Muscle of leg (tissue), 11 donors: Measurements from ENCODE around the gene MLN. TPM values are rescaled to one million over a fixed set of nuclear protein-coding genes. Genes with fewer than 3 reads are reported as not detected.
A peak's percentile ranks its signal among the peaks of the same experiment; 100 is the strongest.

Experiments
- DNase-seq: peaks from one replicate; pipeline ENCODE4 v3.0.0; 2013
- H3K27ac ChIP-seq: one replicate; pipeline ENCODE4 v1.5.1; 2013; ENCODE audit warnings: mild to moderate bottlenecking, low read length, control low read depth
- H3K27me3 ChIP-seq: one replicate; pipeline ENCODE4 v1.6.1; 2013; ENCODE audit warnings: low read length; ENCODE audit not compliant: control insufficient read depth, insufficient read depth
- H3K36me3 ChIP-seq: one replicate; pipeline ENCODE4 v1.6.1; 2013; ENCODE audit warnings: low read length; ENCODE audit not compliant: control insufficient read depth, insufficient read depth
- H3K4me1 ChIP-seq: one replicate; pipeline ENCODE4 v1.6.1; 2013; ENCODE audit warnings: low read length; ENCODE audit not compliant: control insufficient read depth, insufficient read depth
- H3K4me3 ChIP-seq: one replicate; pipeline ENCODE4 v1.5.1; 2013; ENCODE audit warnings: low read length, control low read depth
- H3K9me3 ChIP-seq: replicated peaks from 2 replicates; pipeline ENCODE4 v1.6.1; 2013; ENCODE audit warnings: low read depth, low read length; ENCODE audit not compliant: control insufficient read depth
- WGBS: methylation state at CpG from one replicate; pipeline ENCODE4 v1.1.5; 2013; ENCODE audit warnings: missing lambda C conversion rate; ENCODE audit not compliant: insufficient coverage; 5-methylcytosine and 5-hydroxymethylcytosine counted together
- polyA plus RNA-seq, 8 donors: library from polyadenylated mRNA; unstranded; fragments of 120-200 nt; gene quantifications; one replicate each; pipeline versions ENCODE4 v1.2.1 to v1.2.3, GENCODE V29; 2013; ENCODE audit warnings: inconsistent platforms in 1 of 8, low replicate concordance in 1 of 8; ENCODE audit not compliant: insufficient read length in 8 of 8, insufficient read depth in 1 of 8
- total RNA-seq: library from RNA; stranded (reverse); fragments of 120-200 nt; gene quantifications from one replicate; pipeline ENCODE4 v1.2.4, GENCODE V29; 2013

Gene MLN
- total and polyA plus RNA-seq, 9 donors: 1.2 to 4.9 TPM; not detected in 7

DNA sequence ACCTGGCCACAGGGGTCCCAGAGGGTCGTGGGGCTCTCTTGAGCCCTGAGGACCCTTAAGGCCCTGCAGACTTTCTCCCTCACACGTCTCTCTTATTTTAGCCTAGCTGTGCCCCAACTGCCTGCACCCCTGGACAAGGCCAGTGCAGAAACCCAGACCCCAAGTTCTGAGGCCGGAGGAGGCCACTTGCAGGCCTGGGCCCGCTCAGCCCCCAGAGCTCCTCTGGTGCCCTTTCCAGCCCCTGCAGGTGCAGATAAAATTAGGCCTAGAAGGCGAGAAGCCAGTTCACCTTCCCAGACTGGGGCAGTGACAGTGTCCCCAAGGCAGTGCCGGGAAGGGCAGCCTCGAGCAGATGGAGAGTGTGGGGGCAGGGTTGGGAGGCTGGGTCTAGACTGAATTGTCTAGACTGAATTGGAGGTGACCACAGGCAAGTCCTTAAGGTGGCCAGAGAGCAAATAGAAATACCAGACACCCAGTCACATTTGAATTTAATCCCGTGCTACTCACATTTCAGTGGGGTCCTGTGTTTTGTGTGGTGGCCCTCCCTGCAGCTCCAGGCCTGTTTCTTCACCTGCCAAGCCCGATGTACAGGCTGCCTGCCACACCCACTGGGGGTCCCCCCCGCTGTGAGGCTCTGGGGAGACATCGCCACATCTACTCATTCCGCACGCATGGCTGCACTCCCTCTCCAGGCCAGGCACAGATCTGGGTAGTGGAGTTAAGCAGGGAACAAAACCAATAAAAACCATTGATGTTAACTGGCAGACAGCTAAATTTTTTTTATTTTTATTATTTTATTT, 48.5 kb downstream of the MLN start:
- Histone ChIP-seq H3K36me3 (no peaks in the 10 kb centered on the region), H3K27ac (no peak overlapping the region), H3K9me3 (no peaks in the 10 kb centered on the region), H3K4me1 (peaks cover 19% of the 10 kb centered on the region), H3K27me3 (no peaks in the 10 kb centered on the region), H3K4me3 (no peak overlapping the region)
- no peak for DNase-seq
- 45% methylated on average over 8 of the region's 13 CpGs for WGBS

DNA sequence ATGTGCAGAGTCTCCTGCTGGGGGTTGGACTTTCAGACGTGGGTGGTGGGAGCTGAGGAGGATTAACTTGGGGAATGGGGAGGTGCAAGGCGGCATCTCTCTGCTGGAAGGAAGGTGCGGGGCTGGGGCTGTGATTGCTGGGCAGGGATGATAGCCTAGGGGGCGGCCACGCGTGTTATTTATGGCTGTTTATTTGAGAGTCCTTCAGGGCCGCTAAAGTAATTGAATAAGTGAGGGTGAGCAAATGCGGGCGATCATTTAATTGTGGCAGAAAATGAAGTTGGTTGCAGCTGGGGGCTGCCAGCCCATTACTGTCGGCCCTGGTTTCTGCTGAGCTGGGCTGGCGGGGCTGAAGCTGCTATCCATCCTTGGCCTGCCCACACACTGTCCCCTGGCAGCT, 49.6 kb downstream of the MLN start:
- Histone ChIP-seq H3K36me3 (no peaks in the 10 kb centered on the region), H3K27me3 (no peaks in the 10 kb centered on the region), H3K4me1 (peaks cover 20% of the 10 kb centered on the region), H3K27ac (no peak overlapping the region), H3K4me3 (no peak overlapping the region), H3K9me3 (no peaks in the 10 kb centered on the region)
- WGBS: 80% methylated on average over 10 of the region's 11 CpGs
- DNase-seq: no peak

DNA sequence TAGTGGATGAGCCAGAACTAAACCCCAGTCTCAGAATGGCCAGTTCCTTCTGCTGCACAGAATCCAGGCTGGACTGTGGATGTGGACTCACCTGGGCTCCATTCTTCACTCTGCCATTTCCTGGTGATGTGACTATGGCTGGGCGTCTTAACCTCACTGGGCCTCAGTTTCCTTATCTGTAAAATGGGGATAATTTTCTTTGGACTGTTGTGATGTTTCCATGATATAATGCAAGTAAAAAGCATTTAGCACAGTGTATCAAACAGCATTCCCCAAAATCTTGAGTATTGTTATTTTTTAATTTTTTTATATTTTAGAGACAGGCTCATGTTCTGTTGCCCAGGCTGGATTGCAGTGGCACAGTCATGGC, 51.2 kb downstream of the MLN start:
- Histone ChIP-seq H3K36me3 (no peaks in the 10 kb centered on the region), H3K4me3 (no peak overlapping the region), H3K27ac (no peak overlapping the region), H3K9me3 (no peaks in the 10 kb centered on the region), H3K27me3 (no peaks in the 10 kb centered on the region), H3K4me1 (peaks cover 35% of the 10 kb centered on the region)
- WGBS: no CpG with 5 or more reads among the region's 1 CpG
- DNase-seq: no peak

DNA sequence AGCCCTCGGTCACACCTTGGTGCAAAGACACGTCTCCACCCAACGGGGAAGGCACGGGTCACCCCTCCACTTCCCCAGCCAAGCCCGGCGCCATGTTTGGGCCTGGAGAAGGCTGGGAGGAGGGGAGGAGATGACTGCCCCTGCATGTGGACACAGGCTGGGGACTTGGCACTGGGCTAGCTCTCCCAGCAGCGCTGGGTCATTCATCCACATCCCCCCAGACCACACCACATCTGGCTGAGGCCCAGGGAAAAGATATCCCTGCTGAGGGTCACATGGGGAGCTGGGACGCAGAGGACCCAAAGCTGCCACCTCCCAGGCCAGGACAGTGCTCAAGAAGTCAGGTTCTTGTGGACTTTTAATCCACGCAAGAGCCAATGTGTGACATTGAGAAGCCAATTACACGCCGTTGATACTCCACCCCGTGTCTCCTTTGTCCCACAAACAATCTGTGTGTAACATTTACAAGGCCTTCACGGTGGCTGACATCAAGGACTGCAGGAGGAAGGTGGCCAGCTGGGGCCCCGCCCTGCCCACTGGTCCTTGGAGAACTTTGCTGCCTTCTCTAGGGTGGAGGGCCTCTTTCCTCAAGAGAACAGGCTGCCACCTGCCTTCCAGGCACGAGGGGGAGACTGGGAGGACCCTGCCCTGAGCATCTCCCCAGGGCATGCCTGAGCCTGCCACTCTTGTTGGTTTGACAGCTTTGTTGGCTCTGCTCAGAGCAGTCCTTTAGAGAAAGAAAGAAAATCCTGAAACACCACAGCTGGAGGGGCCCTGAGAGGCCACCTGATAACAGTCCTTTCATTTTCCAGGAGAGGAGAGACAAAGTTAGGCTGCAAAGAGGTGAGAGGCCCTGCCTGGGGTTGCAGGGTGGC, 51.8 kb downstream of the MLN start:
- H3K9me3 ChIP-seq: no peaks in the 10 kb centered on the region
- H3K27me3 ChIP-seq: no peaks in the 10 kb centered on the region
- no peak overlapping the region for H3K4me3 ChIP-seq
- H3K36me3 ChIP-seq: no peaks in the 10 kb centered on the region
- DNase-seq: no peak
- H3K4me1 ChIP-seq: peaks cover 41% of the 10 kb centered on the region
- WGBS: 77% methylated on average over 8 of the region's 15 CpGs
- no peak overlapping the region for H3K27ac ChIP-seq

DNA sequence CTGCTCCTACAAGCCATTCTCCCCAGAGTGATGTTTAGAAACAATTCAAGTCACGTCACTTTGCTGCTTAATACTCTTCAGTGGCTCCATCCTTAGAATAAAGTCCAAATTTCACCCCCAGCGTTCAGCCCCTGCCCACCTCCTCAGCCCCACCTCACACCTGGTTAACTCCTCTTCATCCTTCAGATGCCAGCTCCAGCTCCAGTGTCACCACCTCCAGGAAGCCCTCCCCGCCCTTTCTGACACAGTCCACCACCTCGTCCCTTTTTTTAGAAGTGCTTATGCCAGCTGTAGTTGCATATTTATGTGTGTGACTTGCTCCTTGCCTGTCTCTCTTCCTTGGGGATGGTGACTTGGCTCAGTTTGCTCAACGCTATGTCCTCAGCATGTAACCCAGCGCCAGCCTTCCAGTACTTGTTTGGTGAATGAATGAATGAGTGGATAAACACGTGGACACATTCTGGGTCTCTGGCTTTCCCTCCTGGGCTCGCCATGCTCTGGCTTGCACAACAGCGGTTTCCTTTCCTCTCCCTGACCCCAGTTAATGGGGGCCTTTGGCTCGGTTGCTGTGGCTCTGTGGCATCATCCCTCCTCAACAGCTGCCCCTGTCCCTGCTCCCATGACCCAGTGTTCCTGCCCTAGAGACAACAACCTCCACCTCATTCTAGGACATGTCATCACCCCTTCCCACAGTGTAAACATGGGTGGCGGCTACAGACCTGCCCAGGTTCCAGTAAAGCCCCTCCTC, 53.4 kb downstream of the MLN start:
- no peak for DNase-seq
- H3K27me3 ChIP-seq: no peaks in the 10 kb centered on the region
- peaks cover 54% of the 10 kb centered on the region for H3K4me1 ChIP-seq
- WGBS: 70% methylated on average over 6 of the region's 11 CpGs
- H3K4me3 ChIP-seq: no peak overlapping the region
- no peaks in the 10 kb centered on the region for H3K9me3 ChIP-seq
- no peak overlapping the region for H3K27ac ChIP-seq
- no peaks in the 10 kb centered on the region for H3K36me3 ChIP-seq

DNA sequence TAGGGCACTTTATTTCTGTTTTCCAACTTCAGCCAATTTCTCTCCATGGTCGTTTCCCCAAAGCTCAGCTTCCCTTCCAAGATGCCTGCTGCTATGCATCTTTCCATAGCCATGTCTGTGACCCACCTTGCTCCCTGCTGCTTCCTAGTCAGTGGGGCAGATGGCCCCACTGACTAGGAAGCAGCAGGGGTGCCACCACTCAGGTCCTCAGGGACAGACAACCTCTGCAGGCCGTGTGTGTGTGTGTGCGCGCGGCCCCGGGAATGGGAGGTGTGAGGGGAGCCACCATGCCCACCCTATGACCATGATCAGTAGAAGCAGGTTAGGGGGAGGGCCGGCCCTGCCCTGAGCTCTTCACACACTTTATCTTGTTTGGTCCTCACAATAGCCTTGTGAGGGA, 54.4 kb downstream of the MLN start:
- H3K4me3 ChIP-seq: no peak overlapping the region
- 57% methylated on average over 1 of the region's 7 CpGs for WGBS
- DNase-seq: no peak
- no peaks in the 10 kb centered on the region for H3K9me3 ChIP-seq
- H3K4me1 ChIP-seq: peaks cover 60% of the 10 kb centered on the region
- H3K36me3 ChIP-seq: no peaks in the 10 kb centered on the region
- H3K27ac ChIP-seq: no peak overlapping the region
- no peaks in the 10 kb centered on the region for H3K27me3 ChIP-seq

DNA sequence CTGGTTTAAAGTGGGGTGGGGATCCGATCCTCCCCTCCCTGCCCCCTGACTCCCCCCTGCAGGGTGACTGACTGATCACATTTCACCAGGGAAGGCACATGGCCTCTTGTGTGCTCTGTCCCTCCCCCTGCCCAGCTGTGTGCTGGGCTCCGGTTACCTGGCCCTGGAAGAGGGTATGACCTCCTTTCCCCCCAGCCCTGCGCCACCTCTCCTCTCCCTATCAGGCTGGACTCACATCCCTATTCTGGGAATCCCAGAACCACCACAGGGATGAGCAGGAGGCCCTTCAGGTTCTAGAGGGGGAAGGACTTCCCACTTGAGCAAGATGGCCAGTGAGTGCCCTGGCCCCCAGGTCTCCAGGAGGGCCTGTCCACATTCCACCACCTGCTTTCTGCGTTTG, 55.0 kb downstream of the MLN start:
- H3K27me3 ChIP-seq: no peaks in the 10 kb centered on the region
- H3K36me3 ChIP-seq: no peaks in the 10 kb centered on the region
- WGBS: 68% methylated on average over 2 of the region's 4 CpGs
- H3K4me1 ChIP-seq: peaks cover 64% of the 10 kb centered on the region
- DNase-seq: peak; percentile 37
- no peaks in the 10 kb centered on the region for H3K9me3 ChIP-seq
- H3K4me3 ChIP-seq: no peak overlapping the region
- H3K27ac ChIP-seq: peak overlapping the region; percentile 29

DNA sequence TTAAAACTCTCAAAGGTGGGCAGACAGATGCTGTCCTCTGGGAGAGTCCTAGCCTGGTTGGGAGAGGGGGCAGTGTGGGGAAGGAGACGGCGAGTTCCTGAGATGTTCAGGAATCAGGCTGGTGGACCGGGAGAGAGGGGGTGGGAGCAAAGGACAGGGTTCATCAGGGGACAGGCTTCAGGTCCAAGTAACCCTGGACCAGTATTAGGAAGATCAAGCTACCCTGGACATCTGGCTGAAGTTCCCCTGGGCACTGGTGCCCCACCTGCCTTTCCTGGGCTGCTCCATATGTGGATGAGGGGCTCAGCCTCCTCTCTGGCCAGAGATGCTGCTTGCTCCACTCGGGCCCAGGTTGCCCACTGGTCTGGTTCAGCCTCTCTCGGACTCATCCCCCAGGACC, 56.0 kb downstream of the MLN start:
- Histone ChIP-seq H3K27ac (peak overlapping the region; percentile 96), H3K9me3 (no peaks in the 10 kb centered on the region), H3K4me3 (no peak overlapping the region), H3K36me3 (no peaks in the 10 kb centered on the region), H3K4me1 (peaks cover 71% of the 10 kb centered on the region), H3K27me3 (peaks cover 2% of the 10 kb centered on the region)
- WGBS: 73% methylated on average over 4 of the region's 5 CpGs
- no peak for DNase-seq

DNA sequence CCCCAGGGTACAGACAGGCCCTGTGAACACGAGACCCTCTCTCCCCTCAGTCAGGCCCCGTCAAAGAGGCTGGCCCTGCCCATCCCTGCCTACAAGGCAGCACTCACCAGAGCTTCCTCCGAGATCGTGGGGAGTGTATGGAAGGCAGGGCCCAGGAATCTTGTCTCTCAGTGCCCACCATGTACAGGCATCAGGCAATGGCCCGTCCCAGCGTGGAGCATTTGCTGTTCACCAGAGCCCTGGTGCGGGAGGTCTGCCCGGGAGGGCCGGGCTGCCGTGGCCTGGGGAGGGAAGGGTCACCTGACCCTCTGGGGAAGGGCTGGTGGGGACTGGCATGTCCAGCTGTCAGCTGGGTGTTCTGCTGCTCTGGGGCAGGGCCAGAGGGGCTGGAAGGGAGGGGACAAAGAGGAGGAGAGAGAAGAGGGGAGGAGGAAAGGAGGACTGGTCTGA, 57.1 kb downstream of the MLN start, which contains the start of gene IP6K3:
Gene IP6K3, minus strand, starts transcription at position 255 of the 450 bp plus-strand sequence. CDS start 11,429 bp downstream, outside the sequence.
- peak within 1 kb of the TSS; percentile 69 for H3K4me3 ChIP-seq
- peak; percentile 85 for DNase-seq
- no peaks in the 10 kb centered on the region for H3K9me3 ChIP-seq
- peaks cover 65% of the 10 kb centered on the region for H3K4me1 ChIP-seq
- H3K27me3 ChIP-seq: peaks cover 4% of the 10 kb centered on the region
- H3K36me3 ChIP-seq: no peaks in the 10 kb centered on the region
- H3K27ac ChIP-seq: peak within 1 kb of the TSS; percentile 96
- 37% methylated on average over 6 of the region's 10 CpGs for WGBS
